Neural cell (in vitro differentiated cells): Measurements from ENCODE around the gene SKIC2.

Experiments used
- EP300 ChIP-seq: fragments of 450-650 bp; conservative IDR thresholded peaks from 2 replicates; pipeline ENCODE4 v1.6.1; 2014; ENCODE audit warnings: antibody characterized with exemption, mild to moderate bottlenecking, moderate library complexity; ENCODE audit not compliant: poor library complexity, severe bottlenecking
- TF ChIP-seq, protein P1 (sequence below): fragments of 450-650 bp; IDR thresholded peaks from 2 replicates; pipeline ENCODE4 v1.5.1; 2014; ENCODE audit warnings: antibody characterized with exemption, mild to moderate bottlenecking, moderate library complexity; ENCODE audit not compliant: poor library complexity, severe bottlenecking

DNA sequence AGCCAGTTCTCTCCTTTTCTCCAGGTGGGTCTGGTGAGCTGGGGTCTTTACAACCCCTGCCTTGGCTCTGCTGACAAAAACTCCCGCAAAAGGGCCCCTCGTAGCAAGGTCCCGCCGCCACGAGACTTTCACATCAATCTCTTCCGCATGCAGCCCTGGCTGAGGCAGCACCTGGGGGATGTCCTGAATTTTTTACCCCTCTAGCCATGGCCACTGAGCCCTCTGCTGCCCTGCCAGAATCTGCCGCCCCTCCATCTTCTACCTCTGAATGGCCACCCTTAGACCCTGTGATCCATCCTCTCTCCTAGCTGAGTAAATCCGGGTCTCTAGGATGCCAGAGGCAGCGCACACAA lies 13.8 kb upstream of the SKIC2 start:
- TF ChIP-seq EP300 = no peak
- TF ChIP-seq, protein P1, sequence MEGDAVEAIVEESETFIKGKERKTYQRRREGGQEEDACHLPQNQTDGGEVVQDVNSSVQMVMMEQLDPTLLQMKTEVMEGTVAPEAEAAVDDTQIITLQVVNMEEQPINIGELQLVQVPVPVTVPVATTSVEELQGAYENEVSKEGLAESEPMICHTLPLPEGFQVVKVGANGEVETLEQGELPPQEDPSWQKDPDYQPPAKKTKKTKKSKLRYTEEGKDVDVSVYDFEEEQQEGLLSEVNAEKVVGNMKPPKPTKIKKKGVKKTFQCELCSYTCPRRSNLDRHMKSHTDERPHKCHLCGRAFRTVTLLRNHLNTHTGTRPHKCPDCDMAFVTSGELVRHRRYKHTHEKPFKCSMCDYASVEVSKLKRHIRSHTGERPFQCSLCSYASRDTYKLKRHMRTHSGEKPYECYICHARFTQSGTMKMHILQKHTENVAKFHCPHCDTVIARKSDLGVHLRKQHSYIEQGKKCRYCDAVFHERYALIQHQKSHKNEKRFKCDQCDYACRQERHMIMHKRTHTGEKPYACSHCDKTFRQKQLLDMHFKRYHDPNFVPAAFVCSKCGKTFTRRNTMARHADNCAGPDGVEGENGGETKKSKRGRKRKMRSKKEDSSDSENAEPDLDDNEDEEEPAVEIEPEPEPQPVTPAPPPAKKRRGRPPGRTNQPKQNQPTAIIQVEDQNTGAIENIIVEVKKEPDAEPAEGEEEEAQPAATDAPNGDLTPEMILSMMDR = no peak
